NCI-H510A treated with DMSO at 0.1 percent for 48 hours (cell line): Measurements from ENCODE around the gene MACROD2.
"Not testable (repeated sequence)": the region's sequence is repeated elsewhere in the genome, so short reads cannot be mapped to it uniquely, and the experiment has no call there.

Experiments used
- DNase-seq: peaks from one replicate; lab custom pipeline; 2025; lab: John Stamatoyannopoulos, UW

Gene MACROD2

DNA sequence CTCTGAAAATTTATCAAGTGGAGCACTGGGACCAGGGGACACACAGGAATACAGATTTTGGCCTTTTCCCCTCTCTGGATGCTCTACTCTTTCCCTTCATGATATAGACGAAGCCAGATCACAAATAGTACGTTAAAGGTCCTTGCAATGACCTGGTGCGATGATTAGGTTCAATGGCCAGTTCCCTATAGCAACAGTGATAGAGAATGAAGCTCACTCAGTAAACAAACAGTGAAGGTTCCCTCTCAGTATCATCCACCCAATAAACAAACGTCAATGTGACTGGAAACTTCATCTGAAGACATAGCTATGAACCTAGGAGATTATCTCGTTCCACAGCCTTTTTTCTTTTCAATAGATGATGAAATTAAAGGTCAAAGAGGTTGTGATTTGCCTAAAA lies 1981.7 kb downstream of the MACROD2 start:
- DNase-seq = no peak

DNA sequence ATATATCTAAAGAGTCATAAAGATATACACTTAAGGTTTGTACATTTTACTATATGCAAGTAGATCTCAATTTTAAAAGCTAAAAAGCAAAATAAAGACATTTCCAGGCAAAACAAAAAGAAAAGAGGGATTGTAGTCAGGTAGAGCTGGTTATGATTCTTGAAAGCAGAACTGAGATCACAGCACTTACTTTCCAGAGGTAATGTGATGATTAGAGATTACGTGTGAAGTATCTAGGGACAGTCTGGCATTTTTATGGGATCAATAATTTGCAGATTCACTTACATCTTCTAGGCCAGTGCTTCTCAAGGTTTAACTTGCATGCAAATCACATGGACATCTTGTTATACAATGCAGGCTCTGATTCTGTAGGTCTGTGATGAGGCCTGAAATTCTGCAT lies 1982.4 kb downstream of the MACROD2 start:
- DNase-seq = no peak

- DNase-seq = not testable (repeated sequence)
Observed at GRCh38 chr20:15985494-15986368, 1990.4 kb downstream of the MACROD2 start.

GRCh38 chr20:15986690-15987089 lies 1991.4 kb downstream of the MACROD2 start:
- no peak for DNase-seq

DNA sequence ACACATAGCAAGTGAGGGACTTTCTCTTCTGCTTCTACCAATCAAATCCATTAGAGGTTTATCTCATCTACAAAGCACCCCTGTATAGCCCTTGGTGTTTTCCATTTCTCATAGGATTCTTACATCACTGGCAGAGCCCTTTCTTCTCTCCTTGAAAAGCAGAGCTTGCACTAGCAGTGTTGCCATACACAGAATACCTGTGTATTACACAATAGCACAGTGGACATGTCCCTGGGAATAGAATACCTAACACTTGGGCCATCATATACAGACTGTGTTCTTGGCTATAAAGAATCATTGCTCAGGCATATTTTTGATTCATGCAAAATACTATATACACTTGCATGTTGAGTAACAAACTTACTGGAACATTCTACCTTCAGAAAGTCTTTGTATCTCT lies 1996.0 kb downstream of the MACROD2 start:
- no peak for DNase-seq

GRCh38 chr20:15992564-15992963 lies 1997.2 kb downstream of the MACROD2 start:
- DNase-seq = no peak

DNA sequence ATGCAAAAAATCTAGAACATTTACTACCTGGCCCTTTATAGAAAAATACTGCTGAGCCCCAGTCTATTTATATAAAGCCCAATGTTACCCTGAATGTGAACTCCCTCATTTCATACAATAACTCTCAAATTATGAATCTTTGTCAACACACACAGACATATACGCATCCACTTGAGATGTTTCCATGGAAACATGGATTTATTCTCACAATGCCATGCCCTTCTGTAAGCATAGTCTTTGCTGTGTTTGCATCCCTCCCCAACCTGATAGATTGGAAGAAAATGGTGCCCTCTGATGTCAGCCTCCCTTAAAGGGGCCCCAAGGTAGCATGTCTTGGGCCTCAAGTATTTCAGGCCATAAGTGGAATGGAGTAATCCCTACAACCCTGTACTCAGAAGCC lies 2004.8 kb downstream of the MACROD2 start:
- DNase-seq = no peak

GRCh38 chr20:16001286-16001685 lies 2006.0 kb downstream of the MACROD2 start:
- DNase-seq = no peak

GRCh38 chr20:16003310-16003709 lies 2008.0 kb downstream of the MACROD2 start:
- DNase-seq = no peak

GRCh38 chr20:16004108-16004854 lies 2009.0 kb downstream of the MACROD2 start:
- peak; percentile 17 for DNase-seq

DNA sequence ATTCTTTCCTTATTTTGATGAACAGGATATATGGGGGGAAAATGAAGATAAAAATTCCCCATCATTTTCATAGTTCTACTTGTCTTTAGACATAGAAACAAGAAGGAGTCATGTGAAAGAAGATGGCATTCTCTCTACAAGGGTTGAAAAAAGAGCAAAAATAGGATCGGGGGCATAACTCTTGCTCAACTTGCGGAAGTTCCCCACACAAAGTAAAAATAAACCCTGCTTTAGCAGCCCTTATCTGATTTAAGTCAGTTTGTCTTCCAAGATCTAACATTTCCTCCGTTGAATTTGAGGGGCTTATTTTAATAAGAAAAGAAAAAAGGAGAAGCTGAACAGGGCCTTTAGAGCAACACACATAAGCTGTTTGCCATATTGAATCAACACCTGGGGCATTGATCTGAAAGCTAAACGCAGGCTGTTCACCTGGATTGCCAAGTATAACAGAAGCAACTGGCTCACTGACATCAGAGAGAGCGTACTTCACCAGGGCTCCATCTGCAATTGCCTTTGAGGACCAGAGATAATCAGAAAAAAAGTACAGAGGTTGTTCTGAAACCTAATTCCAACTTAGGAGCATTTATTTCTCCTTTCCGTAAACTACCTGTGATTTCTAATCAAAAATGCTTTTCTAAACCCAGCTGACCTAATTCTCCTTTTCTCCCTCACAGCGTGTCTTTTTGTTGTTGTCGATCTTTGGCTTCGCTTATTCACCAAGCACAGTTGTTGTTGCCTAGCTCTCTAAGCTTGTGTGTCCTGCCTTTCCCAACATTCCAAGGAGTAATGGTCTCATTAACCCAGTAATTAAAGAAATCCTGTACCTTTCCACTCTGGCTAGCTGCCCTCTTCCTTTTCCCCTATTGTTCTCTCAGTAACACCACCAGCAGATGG lies 2010.0 kb downstream of the MACROD2 start:
- no peak for DNase-seq

GRCh38 chr20:16005915-16006493 lies 2010.7 kb downstream of the MACROD2 start:
- DNase-seq = no peak

GRCh38 chr20:16007164-16007563 lies 2011.8 kb downstream of the MACROD2 start:
- DNase-seq = no peak

DNA sequence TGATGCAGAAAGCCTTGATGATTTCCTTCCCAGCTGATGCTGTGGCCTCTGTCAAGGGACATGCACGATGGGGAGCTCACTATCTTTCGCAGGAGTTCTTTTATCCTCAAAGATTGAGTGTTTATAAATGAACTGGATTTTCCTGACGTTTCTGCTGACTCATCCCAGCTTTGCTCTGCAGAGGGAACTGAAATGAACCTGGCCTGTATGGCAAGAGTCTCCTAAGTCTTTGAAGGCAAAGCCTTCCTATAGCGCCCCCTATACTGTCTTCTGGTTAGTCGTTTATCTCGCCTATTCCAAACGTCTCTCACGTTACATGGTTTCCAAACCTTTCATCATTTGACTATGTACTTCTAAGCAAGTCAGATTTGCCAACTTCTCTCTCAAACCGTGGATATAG lies 2012.6 kb downstream of the MACROD2 start:
- no peak for DNase-seq

GRCh38 chr20:16011056-16011455 lies 2015.7 kb downstream of the MACROD2 start:
- no peak for DNase-seq

- no peak for DNase-seq
Observed at GRCh38 chr20:16011519-16011918, 2016.2 kb downstream of the MACROD2 start.

- not testable (repeated sequence) for DNase-seq
Observed at GRCh38 chr20:16012934-16013333, 2017.6 kb downstream of the MACROD2 start.

DNA sequence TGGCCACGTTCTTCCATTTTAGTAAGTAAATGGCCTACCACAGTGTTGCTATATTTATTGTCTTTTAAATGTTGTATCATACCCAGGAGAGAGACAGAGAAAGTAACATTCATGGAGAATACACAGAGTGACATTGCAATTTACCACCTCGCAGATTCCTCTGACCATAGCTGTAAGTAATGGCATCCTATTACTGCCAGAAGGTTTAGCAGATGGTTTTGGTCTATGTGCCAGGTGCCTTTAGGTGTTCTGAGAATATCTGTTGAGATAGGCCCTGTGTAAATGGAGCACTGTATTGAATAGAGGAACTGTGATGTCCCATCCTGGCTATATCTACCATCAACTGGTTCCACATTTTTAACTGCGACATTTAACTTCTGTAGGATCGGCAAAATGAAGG lies 2018.3 kb downstream of the MACROD2 start:
- DNase-seq = no peak

- no peak for DNase-seq
Observed at GRCh38 chr20:16014436-16014835, 2019.1 kb downstream of the MACROD2 start.

GRCh38 chr20:16017656-16018055 lies 2022.3 kb downstream of the MACROD2 start:
- DNase-seq = no peak

DNA sequence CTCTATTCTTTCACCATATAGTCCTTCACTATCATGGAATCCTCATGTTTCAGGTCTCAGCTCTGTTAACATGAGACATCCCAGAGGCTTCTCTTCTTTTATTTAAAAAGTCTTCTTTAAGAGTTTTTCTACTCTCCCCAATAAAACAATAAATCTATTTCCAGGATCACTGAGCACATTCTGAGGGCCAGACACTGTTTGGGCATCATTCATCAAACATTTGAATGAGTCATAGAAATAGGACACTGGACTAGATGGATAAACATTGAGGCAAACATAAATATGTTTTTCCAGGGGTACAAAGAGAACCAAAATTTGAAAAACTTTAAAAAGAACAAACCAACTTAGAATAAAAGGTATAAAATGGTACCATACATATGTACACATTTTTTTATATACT lies 2023.6 kb downstream of the MACROD2 start:
- DNase-seq = no peak

DNA sequence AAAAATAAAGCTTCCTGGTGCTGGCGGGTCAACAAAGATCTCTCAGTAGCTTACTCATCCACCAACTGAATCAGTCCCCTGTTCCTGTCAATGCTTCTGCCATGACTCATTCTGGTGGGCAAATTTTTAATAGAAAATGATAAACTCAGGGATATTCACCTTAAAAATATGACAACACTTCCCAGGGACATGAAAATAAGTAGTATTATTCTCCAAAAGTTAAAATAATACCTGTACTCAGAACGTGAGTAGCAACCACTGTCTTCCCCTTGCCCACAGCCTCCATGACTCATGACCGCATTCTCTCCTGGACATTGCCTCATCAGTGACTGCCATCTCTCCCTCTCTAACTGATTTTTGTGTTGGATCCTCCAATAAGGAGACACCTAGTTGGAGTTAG lies 2025.7 kb downstream of the MACROD2 start:
- no peak for DNase-seq
